B cell (primary cell): ENCODE measurements around the gene GPT2. TPM values are rescaled to one million over a fixed set of nuclear protein-coding genes. Genes with fewer than 3 reads are reported as not detected.
"Not testable (repeated sequence)": the region's sequence is repeated elsewhere in the genome, so short reads cannot be mapped to it uniquely, and the experiment has no call there.

Source experiments
- ATAC-seq: fragments of 200-7000 bp; cut with Tn5 transposase; one replicate; pipeline ENCODE4 v1.10.0; 2021; ENCODE audit warnings: low read depth, mild to moderate bottlenecking, moderate number of reproducible peaks, moderate library complexity
- CTCF ChIA-PET: fragments of 350-600 bp; sonication (Branson Sonifier 250); formaldehyde crosslinking; loops from one replicate; lab custom pipeline; 2021; ENCODE audit warnings: antibody characterized with exemption, inconsistent platforms; lab: Charles Lee
- POLR2A ChIA-PET: fragments of 350-600 bp; sonication (Branson Sonifier 250); formaldehyde crosslinking; loops from one replicate; lab custom pipeline; 2021; ENCODE audit warnings: antibody characterized with exemption; lab: Charles Lee
- DNase-seq: peaks from one replicate; pipeline ENCODE4 v3.0.0; 2013
- H2AFZ ChIP-seq: 2 replicates; pipeline ENCODE4 v1.6.1; 2012; ENCODE audit warnings: mild to moderate bottlenecking, low read depth, low read length; ENCODE audit not compliant: insufficient read depth, poor library complexity, severe bottlenecking
- H3K27ac ChIP-seq, 2 donors: 1 replicate in 1 of 2; 2 replicates in 1 of 2; pipeline ENCODE4 v1.5.1; 2012 to 2013; ENCODE audit warnings: low read length in 2 of 2, mild to moderate bottlenecking in 2 of 2, moderate library complexity in 1 of 2
- H3K27me3 ChIP-seq, 4 experiments: fragments of 200-600 bp in 1 of 4; sonication (generic) in 1 of 4; replicated peaks in 1 of 4; 1 replicate in 2 of 4; 2 replicates in 2 of 4; pipeline versions ENCODE4 v1.6.1 to v1.7.0; 2013 to 2016; ENCODE audit warnings: low read length in 3 of 4, mild to moderate bottlenecking in 2 of 4, mixed read lengths in 1 of 4, moderate library complexity in 1 of 4; ENCODE audit not compliant: insufficient read depth in 4 of 4, control insufficient read depth in 3 of 4; ENCODE audit errors: control extremely low read depth in 1 of 4
- H3K36me3 ChIP-seq, 2 experiments: replicated peaks in 1 of 2; 1 replicate in 1 of 2; 2 replicates in 1 of 2; pipeline versions ENCODE4 v1.6.1 to v1.7.1; 2013; ENCODE audit warnings: low read length in 1 of 2; ENCODE audit not compliant: insufficient read depth in 2 of 2, control insufficient read depth in 1 of 2; ENCODE audit errors: control extremely low read depth in 1 of 2, extremely low read depth in 1 of 2
- H3K4me1 ChIP-seq, 2 donors: fragments of 200-600 bp in 1 of 2; sonication (generic) in 1 of 2; 1 replicate in 1 of 2; 2 replicates in 1 of 2; pipeline versions ENCODE4 v1.5.1 to v1.6.1; 2013 to 2017; ENCODE audit warnings: low read length in 2 of 2; ENCODE audit not compliant: control insufficient read depth in 2 of 2, insufficient read depth in 2 of 2
- H3K4me2 ChIP-seq: replicated peaks from 2 replicates; pipeline ENCODE3; 2012; ENCODE audit warnings: mild to moderate bottlenecking, low read depth, low read length; ENCODE audit not compliant: poor library complexity, severe bottlenecking
- H3K4me3 ChIP-seq, 5 experiments: fragments of 200-600 bp in 1 of 5; sonication (generic) in 1 of 5; 1 replicate in 3 of 5; 2 replicates in 2 of 5; pipeline versions ENCODE4 v1.5.1 to v1.7.0; 2011 to 2016; ENCODE audit warnings: low read length in 4 of 5, mild to moderate bottlenecking in 4 of 5, low read depth in 2 of 5, control low read depth in 1 of 5, moderate library complexity in 1 of 5; ENCODE audit not compliant: insufficient read depth in 1 of 5; ENCODE audit errors: control extremely low read depth in 1 of 5, extremely low read depth in 1 of 5
- H3K79me2 ChIP-seq: fragments of 200-600 bp; sonication (generic); one replicate; pipeline ENCODE4 v1.6.0; 2016; ENCODE audit warnings: low read length; ENCODE audit not compliant: control insufficient read depth, insufficient read depth
- H3K9ac ChIP-seq: fragments of 200-600 bp; sonication (generic); 2 replicates; pipeline ENCODE4 v1.6.1; 2017; ENCODE audit warnings: mild to moderate bottlenecking, low read length, moderate library complexity
- H3K9me3 ChIP-seq, 3 donors: one replicate each; pipeline versions ENCODE4 v1.6.1 to v1.7.1; 2013; ENCODE audit warnings: low read length in 2 of 3; ENCODE audit not compliant: control insufficient read depth in 2 of 3, insufficient read depth in 1 of 3; ENCODE audit errors: control extremely low read depth in 1 of 3
- H4K20me1 ChIP-seq: 2 replicates; pipeline ENCODE4 v1.6.0; 2012; ENCODE audit warnings: mild to moderate bottlenecking, low read length; ENCODE audit not compliant: insufficient read depth, control insufficient read depth, poor library complexity, severe bottlenecking
- H3K27ac Mint-ChIP-seq: one replicate; pipeline ENCODE4 v1.8.0; 2021; ENCODE audit warnings: mixed read lengths
- H3K27me3 Mint-ChIP-seq: one replicate; pipeline ENCODE4 v1.8.0; 2021; ENCODE audit warnings: mixed read lengths
- H3K4me1 Mint-ChIP-seq: one replicate; pipeline ENCODE4 v1.8.0; 2021; ENCODE audit warnings: mixed read lengths
- H3K4me3 Mint-ChIP-seq: one replicate; pipeline ENCODE4 v1.8.0; 2021; ENCODE audit warnings: mixed read lengths
- H3K9me3 Mint-ChIP-seq: one replicate; pipeline ENCODE4 v1.8.0; 2022; ENCODE audit warnings: mixed read lengths; ENCODE audit not compliant: insufficient read depth
- EZH2 ChIP-seq: IDR thresholded peaks from 2 replicates; pipeline ENCODE4 v1.6.1; 2012; ENCODE audit warnings: borderline replicate concordance, low read depth, mild to moderate bottlenecking, moderate library complexity, low read length; ENCODE audit not compliant: insufficient read depth, poor library complexity, severe bottlenecking
- WGBS: methylation state at CpG from one replicate; pipeline ENCODE4 v1.1.5; 2013; ENCODE audit warnings: missing lambda C conversion rate; ENCODE audit not compliant: insufficient coverage; 5-methylcytosine and 5-hydroxymethylcytosine counted together
- intact Hi-C: fragments of 100-400 bp; cut with micrococcal nuclease; formaldehyde crosslinking; loops from one replicate; pipeline ENCODE4 v1.10.0; 2022
- polyA plus RNA-seq: library from polyadenylated mRNA; depleted of rRNA; stranded (reverse); fragments of >200 nt; gene quantifications from 2 replicates; pipeline ENCODE4 v1.2.3, GENCODE V29; 2012
- total RNA-seq, 2 donors: library from RNA; stranded (reverse); fragments of 120-200 nt in 1 of 2; gene quantifications; 1 replicate in 1 of 2; 2 replicates in 1 of 2; pipeline versions ENCODE4 v1.2.3 to v1.2.4, GENCODE V29; 2013 to 2022
- TF ChIP-seq, protein P1 (sequence below): fragments of 200-600 bp; IDR thresholded peaks from one replicate; pipeline ENCODE4 v1.8.0; 2022; ENCODE audit warnings: antibody characterized with exemption, mild to moderate bottlenecking

The GPT2 gene
- total and polyA plus RNA-seq, 2 donors (not counting 1 experiment from before 2014, with no cell fraction given), result 6.8 to 9.9 TPM

DNA sequence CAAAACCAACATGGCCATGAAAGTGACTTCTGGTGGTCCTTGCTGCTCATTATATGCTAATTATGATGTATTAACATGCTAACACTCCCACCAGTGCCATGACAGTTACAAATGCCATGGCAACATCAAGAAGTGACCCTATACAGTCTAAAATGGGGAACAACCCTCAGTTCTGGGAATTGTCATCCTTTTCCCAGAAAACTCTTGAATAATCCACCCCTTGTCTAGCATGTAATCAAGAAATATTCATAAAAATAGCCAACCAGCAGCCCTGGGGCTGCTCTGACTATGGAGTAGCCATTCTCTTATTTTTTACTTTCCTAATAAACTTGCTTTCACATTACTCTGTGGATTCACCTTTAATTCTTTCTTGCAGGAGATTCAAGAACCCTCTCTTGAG lies 53.4 kb downstream of the GPT2 start:
- Histone ChIP-seq H3K4me3 (no peak overlapping the region), H3K4me1 (peaks cover 5 to 8% of the 10 kb centered on the region in 2 donors), H3K79me2 (no peaks in the 10 kb centered on the region), H3K4me2 (no peak overlapping the region), H3K27me3 (no peaks in the 10 kb centered on the region), H2AFZ (no peak overlapping the region), H3K9ac (no peak overlapping the region), H3K27ac (no peak overlapping the region), H3K9me3 (no peaks in the 10 kb centered on the region), H4K20me1 (no peaks in the 10 kb centered on the region), H3K36me3 (no peaks in the 10 kb centered on the region)
- Mint-ChIP-seq H3K27me3 (no peaks in the 10 kb centered on the region), H3K4me3 (no peak overlapping the region), H3K4me1 (peaks cover 8% of the 10 kb centered on the region), H3K9me3 (no peaks in the 10 kb centered on the region), H3K27ac (no peak overlapping the region)
- TF ChIP-seq, protein P1, sequence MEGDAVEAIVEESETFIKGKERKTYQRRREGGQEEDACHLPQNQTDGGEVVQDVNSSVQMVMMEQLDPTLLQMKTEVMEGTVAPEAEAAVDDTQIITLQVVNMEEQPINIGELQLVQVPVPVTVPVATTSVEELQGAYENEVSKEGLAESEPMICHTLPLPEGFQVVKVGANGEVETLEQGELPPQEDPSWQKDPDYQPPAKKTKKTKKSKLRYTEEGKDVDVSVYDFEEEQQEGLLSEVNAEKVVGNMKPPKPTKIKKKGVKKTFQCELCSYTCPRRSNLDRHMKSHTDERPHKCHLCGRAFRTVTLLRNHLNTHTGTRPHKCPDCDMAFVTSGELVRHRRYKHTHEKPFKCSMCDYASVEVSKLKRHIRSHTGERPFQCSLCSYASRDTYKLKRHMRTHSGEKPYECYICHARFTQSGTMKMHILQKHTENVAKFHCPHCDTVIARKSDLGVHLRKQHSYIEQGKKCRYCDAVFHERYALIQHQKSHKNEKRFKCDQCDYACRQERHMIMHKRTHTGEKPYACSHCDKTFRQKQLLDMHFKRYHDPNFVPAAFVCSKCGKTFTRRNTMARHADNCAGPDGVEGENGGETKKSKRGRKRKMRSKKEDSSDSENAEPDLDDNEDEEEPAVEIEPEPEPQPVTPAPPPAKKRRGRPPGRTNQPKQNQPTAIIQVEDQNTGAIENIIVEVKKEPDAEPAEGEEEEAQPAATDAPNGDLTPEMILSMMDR, result no peak
- no peak for TF ChIP-seq EZH2
- ATAC-seq, result no peak
- DNase-seq, result no peak
- intact Hi-C loops, result no loop called here
- POLR2A ChIA-PET, result no interaction called here
- CTCF ChIA-PET, result interaction anchor here (1.0 kb wide), 1 partner anchor 29 kb away, joined by 3 read pairs; no protein-coding TSS in a partner anchor

DNA sequence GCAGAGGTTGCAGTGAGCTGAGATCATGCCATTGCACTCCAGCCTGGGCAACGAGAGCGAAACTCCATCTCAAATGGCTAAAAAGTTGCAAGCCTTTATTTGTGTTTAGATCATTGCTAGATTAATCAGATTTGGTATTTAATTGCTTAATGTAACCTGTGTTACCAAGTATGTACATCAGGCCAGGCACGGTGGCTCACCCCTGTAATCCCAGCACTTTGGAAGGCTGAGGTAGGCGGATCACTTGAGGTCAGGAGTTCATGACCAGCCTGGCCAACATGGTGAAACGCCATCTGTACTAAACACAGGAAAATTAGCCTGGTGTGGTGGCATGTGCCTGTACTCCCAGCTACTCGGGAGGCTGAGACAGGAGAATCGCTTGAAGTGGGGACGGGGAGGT lies 60.6 kb downstream of the GPT2 start:
- H3K4me3 Mint-ChIP-seq, H3K79me2 ChIP-seq, H3K36me3 ChIP-seq, H2AFZ ChIP-seq, H3K27ac Mint-ChIP-seq, H3K9me3 Mint-ChIP-seq, H4K20me1 ChIP-seq, ATAC-seq, H3K27me3 ChIP-seq, H3K27ac ChIP-seq, H3K9me3 ChIP-seq, H3K9ac ChIP-seq, H3K27me3 Mint-ChIP-seq, DNase-seq, H3K4me1 ChIP-seq, H3K4me2 ChIP-seq, H3K4me3 ChIP-seq, H3K4me1 Mint-ChIP-seq: not testable (repeated sequence)
- intact Hi-C loops, result loop anchor here (5.0 kb wide), 1 partner anchor 93 kb away; no protein-coding TSS in a partner anchor
- WGBS, result 92% methylated on average over 6 of the region's 8 CpGs
- CTCF ChIA-PET, result interaction anchor here (0.6 kb wide), 1 partner anchor 91 kb away, joined by 3 read pairs; no protein-coding TSS in a partner anchor
- POLR2A ChIA-PET, result interaction anchor here (0.6 kb wide), 1 partner anchor 561 kb away, joined by 3 read pairs; no protein-coding TSS in a partner anchor
